Stimulated activated CD4-positive, alpha-beta T cell treated with anti-CD3 and anti-CD28 coated beads, Interleukin-4, amount 100 ng/mL, for 24 hours (primary cell): ENCODE results near the gene SEMA3G.

ENCODE experiments used
- DNase-seq: peaks from one replicate; pipeline ENCODE4 v3.0.0-alpha.2; 2020

Gene SEMA3G

DNA sequence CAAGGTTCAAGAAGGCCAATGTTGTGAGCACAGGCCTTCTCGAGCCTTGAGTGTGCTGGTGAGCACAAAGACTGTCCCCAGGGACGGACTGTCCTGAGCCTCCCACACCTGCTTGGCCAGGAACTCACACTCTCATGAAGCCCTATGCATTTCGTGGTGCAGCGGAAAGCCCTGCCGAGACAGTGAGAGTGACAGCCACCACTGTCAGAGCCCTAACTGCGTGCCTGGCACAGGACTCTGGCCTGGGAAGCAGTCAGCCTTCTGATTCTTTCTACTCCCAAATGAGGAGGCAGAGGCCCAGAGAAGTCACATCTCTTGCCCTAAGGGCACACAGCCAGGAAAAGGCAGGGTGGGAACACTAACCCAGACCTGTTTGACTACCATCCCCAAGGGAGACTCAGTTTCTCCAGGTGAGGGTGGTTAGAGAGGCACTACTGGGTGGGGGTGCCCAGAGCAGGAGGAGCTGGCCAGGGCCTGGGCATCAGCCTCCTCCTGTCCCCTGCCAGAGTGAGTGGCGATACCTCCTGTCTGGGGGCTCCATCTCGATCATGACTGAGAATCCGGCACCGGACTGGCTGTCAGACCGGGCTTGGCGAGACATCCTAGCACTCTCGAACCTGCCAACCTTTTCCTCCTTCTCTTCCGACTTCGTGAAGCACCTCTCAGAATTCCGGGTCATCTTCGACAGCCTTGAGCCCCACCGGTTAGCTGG, 50.8 kb downstream of the SEMA3G start:
- DNase-seq = no peak

DNA sequence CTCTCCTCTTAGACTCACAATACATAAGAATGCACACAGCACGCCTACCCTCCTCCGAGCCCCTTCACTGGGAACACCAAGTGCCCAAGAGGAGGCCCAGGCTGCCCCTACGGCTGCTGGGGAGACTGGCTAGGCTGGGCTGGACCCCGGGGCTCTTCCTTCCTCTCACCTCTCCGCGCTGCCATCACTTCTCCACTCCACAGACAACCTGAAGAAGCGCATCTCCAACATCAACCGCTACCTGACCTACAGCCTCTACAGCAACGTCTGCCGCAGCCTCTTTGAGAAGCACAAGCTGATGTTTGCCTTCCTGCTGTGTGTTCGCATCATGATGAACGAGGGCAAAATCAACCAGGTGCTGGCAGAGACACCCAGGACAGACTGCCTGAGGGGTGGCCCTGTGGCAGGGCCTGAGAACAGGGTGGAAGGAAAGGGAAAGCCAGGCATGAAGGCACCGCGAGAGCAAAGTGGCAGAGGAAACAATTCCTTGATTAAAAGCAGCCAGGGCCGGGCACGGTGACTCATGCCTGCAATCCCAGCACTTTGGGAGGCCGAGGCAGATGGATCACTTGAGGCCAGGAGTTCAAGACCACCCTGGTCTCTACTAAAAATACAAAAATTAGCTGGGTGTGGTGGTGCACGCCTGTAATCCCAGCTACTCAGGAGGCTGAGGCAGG, 51.6 kb downstream of the SEMA3G start:
- no peak for DNase-seq

DNA sequence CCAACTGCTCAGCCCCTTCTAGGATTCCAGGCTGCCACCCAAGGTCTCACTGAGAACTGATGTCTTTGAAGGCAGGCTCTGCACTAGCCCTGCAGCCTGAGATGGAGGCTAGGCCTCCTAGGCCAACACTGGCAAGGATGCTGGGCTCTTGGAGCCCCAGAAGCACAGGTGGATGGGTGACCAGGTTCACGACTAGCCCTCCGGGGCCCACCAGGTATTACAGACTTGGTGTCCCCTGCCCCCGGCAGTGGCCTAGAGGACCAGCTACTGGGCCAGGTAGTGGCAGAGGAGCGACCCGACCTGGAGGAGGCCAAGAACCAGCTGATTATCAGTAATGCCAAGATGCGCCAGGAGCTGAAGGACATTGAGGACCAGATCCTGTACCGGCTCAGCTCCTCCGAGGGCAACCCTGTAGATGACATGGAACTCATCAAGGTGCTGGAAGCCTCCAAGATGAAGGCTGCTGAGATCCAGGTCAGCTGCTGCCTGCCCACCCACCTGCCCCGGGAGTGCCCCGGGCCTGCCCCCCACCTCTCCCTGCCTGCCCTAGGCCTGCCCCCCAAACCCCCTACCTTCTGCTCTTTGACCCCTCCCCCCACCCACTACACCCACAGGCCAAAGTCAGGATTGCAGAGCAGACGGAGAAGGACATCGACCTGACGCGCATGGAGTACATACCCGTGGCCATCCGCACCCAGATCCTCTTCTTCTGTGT, 52.5 kb downstream of the SEMA3G start:
- DNase-seq = no peak

DNA sequence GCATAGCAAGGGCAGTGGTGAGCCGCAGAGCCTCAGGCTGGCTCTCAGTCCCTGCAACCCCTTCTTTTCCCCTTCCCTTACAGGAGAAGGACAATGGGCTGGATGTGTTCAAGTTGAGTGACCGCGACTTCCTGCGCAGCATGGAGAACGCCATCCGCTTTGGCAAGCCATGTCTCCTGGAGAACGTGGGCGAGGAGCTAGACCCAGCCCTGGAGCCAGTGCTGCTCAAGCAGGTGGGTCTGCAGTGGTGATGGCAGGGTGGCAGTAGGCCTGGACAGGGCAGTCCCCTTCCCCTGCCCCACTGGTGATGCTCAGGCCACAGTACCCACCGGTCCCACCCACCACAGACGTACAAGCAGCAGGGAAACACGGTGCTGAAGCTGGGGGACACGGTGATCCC, 53.8 kb downstream of the SEMA3G start:
- no peak for DNase-seq

DNA sequence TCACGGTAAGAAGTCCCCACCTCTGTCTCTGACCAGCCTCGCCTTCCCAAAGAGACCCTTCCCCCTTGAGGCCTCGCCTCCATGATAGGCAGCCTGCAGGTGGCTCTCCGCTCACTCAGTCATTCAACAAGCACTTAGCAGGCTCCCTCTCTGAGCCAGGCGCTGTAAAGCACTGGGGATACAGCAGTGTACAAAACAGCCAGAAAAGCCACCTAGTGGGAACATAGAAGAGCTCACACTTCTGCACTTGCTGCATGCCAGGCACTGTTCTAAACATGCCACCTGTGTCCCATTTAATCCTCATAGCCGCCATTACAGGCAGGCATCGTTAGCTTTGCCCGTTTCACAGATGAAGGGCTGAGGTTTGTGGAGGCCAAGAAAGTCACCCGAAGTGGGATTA, 56.0 kb downstream of the SEMA3G start:
- DNase-seq = no peak

DNA sequence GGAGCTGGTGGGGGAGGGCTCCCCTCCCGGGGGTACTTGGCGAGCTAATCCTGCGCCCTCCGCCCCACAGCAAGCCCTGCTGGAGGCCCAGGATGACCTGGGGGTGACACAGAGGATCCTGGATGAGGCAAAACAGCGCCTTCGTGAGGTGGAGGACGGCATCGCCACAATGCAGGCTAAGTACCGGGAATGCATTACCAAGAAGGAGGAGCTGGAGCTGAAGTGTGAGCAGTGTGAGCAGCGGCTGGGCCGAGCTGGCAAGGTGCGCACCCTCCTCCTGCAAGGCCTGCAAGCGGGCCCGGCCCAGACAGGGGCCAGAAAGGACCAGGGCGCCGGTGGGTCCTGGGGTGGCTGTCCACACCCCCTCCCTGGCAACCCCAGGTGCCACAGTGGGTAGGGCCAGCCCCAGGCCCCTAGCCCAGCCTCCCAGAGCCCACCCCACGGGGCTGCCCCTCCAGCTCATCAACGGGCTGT, 56.5 kb downstream of the SEMA3G start:
- DNase-seq = no peak

DNA sequence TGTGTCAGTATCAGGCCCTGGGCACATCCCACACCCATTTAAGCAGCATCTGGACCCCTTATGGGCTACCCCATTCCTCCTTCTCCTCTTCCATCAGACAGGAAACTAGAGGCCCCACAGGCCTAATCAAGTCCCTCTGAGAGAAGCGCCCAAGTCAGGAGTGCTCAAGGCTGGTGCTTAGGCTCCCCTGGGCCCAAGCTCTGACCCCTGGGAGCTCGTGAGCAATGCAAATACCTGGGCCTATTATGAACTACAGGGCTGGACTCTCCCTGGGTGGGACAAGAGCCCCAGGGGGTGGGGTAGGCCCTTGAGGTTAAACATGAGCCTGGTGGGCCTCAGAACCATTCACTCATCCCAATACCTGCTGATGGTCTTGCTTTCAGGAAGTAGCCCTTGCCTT, 57.4 kb downstream of the SEMA3G start:
- no peak for DNase-seq

DNA sequence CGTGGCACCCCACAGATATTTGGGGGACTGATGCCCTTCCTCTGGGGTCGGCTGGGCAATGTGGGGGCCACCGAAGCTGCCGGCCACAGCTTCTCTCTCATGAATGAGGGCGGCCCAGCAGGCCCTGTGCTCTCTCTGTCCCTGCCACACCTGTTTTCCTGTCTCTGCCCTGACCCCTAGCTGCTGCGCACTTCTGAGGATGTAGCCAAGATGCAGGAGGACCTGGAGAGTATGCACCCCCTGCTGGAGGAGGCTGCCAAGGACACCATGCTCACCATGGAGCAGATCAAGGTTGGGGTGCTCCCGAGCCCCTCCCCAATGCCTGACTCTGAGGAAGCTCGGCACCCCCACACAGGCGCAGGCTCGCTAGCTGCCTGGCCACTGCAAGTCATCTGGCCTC, 59.7 kb downstream of the SEMA3G start:
- no peak for DNase-seq

DNA sequence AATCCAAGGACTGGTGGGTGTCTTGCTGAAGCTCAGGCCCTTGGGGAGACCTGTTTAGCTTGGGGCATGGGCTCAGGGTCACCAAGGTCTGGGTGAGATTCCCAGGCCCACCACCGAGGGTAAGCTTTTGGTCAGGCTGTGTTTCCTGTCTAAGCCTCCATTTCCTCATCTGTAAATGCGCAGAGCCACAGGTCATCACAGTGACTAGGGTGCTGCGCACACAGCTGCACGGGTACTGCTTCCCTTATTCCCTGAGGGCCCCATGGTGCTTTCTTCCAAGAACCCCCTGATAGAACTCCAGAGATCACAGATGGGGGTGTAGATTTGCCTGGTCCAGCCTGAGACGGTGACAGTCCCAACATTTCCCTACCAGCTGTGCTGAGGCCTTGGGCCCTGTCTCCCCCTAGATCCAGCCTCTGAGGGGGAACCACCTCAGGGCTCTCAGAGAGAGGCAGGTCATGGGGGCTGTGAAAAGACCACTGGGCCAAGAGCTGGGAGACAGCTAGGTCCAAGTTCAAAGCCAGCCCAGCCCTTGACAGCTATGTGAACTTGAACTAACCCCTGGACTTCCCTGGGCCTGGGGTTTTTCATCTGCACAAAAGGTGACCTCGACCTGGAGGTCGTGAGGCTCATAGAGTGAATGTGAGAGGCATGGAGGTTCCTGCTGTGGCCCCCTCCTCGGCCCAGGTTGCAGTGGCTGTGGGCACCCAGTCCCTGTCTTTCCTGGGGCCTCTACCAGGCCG, 60.7 kb downstream of the SEMA3G start:
- no peak for DNase-seq

DNA sequence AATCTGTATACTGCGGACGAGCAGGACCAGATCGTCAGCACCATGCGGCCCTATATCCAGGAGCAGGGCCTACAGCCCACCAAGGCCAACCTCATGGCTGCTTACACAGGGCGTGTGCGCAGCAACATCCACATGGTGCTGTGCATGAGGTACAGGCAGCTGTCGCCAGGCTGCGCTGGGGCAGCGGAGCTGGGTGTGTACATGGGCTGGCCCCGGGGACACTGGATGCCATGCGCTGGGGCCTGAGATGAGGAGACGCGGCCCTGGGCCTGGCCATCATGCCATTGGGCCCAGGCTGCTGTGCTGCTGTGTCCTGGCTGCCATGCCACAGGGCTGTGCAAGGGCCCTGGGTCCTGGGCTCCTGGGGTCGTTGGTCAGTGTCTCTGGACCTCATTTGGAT, 61.5 kb downstream of the SEMA3G start:
- no peak for DNase-seq
